Ishikawa (cell line): ENCODE measurements around the gene CCDC175.

Experiments
- CEBPB ChIP-seq: IDR thresholded peaks from 2 replicates; pipeline ENCODE4 v1.6.1; 2012
- CREB1 ChIP-seq: IDR thresholded peaks from 2 replicates; pipeline ENCODE4 v1.6.1; 2012; ENCODE audit warnings: low read depth
- EGR1 ChIP-seq: IDR thresholded peaks from 2 replicates; pipeline ENCODE4 v1.6.1; 2012
- EP300 ChIP-seq: IDR thresholded peaks from 2 replicates; pipeline ENCODE4 v1.6.1; 2012; ENCODE audit warnings: borderline replicate concordance
- FOXM1 ChIP-seq: IDR thresholded peaks from 2 replicates; pipeline ENCODE4 v1.6.1; 2012; ENCODE audit warnings: low read depth, borderline replicate concordance
- NFIC ChIP-seq: IDR thresholded peaks from 2 replicates; pipeline ENCODE4 v1.6.1; 2012
- RAD21 ChIP-seq: IDR thresholded peaks from 2 replicates; pipeline ENCODE4 v1.6.1; 2012; ENCODE audit warnings: low read depth
- TAF1 ChIP-seq: IDR thresholded peaks from 2 replicates; pipeline ENCODE4 v1.6.1; 2012; ENCODE audit warnings: low read depth, mild to moderate bottlenecking
- TCF12 ChIP-seq: IDR thresholded peaks from 2 replicates; pipeline ENCODE4 v1.6.1; 2012; ENCODE audit warnings: low read depth
- TEAD4 ChIP-seq: IDR thresholded peaks from 2 replicates; pipeline ENCODE4 v1.6.1; 2012
- YY1 ChIP-seq: IDR thresholded peaks from 2 replicates; pipeline ENCODE4 v1.6.1; 2012; ENCODE audit warnings: low read depth
- ZBTB7A ChIP-seq: IDR thresholded peaks from 2 replicates; pipeline ENCODE4 v1.6.1; 2012; ENCODE audit warnings: low read depth
- TF ChIP-seq, protein P1 (sequence below): IDR thresholded peaks from 2 replicates; pipeline ENCODE4 v1.6.1; 2012
- TF ChIP-seq, protein P2 (sequence below): IDR thresholded peaks from 2 replicates; pipeline ENCODE4 v1.6.1; 2012; ENCODE audit warnings: low read depth, mild to moderate bottlenecking
- TF ChIP-seq, protein P3 (sequence below): IDR thresholded peaks from 2 replicates; pipeline ENCODE4 v1.6.1; 2012

CCDC175 gene

GRCh38 chr14:59576332-59577294 lies at the start of gene CCDC175:
TSS of gene CCDC175 (minus strand) at chr14:59576812. CDS start at chr14:59576775, 37 bp downstream.
- TF ChIP-seq ZBTB7A, result peak; percentile 70; the same call in 1 of the 2 replicates
- TF ChIP-seq RAD21, result peak; percentile 62
- TF ChIP-seq EGR1, result no peak

GRCh38 chr14:59622631-59623030 lies 46.0 kb upstream of the CCDC175 start:
- TF ChIP-seq CREB1 (no peak), TCF12 (no peak), RAD21 (no peak), TEAD4 (no peak), YY1 (no peak), FOXM1 (no peak), NFIC (no peak), EP300 (no peak), CEBPB (no peak), EGR1 (no peak), TAF1 (no peak), ZBTB7A (no peak)
- TF ChIP-seq, protein P1, sequence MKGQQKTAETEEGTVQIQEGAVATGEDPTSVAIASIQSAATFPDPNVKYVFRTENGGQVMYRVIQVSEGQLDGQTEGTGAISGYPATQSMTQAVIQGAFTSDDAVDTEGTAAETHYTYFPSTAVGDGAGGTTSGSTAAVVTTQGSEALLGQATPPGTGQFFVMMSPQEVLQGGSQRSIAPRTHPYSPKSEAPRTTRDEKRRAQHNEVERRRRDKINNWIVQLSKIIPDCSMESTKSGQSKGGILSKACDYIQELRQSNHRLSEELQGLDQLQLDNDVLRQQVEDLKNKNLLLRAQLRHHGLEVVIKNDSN, result no peak
- TF ChIP-seq, protein P2, sequence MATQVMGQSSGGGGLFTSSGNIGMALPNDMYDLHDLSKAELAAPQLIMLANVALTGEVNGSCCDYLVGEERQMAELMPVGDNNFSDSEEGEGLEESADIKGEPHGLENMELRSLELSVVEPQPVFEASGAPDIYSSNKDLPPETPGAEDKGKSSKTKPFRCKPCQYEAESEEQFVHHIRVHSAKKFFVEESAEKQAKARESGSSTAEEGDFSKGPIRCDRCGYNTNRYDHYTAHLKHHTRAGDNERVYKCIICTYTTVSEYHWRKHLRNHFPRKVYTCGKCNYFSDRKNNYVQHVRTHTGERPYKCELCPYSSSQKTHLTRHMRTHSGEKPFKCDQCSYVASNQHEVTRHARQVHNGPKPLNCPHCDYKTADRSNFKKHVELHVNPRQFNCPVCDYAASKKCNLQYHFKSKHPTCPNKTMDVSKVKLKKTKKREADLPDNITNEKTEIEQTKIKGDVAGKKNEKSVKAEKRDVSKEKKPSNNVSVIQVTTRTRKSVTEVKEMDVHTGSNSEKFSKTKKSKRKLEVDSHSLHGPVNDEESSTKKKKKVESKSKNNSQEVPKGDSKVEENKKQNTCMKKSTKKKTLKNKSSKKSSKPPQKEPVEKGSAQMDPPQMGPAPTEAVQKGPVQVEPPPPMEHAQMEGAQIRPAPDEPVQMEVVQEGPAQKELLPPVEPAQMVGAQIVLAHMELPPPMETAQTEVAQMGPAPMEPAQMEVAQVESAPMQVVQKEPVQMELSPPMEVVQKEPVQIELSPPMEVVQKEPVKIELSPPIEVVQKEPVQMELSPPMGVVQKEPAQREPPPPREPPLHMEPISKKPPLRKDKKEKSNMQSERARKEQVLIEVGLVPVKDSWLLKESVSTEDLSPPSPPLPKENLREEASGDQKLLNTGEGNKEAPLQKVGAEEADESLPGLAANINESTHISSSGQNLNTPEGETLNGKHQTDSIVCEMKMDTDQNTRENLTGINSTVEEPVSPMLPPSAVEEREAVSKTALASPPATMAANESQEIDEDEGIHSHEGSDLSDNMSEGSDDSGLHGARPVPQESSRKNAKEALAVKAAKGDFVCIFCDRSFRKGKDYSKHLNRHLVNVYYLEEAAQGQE, result no peak
- TF ChIP-seq, protein P3, sequence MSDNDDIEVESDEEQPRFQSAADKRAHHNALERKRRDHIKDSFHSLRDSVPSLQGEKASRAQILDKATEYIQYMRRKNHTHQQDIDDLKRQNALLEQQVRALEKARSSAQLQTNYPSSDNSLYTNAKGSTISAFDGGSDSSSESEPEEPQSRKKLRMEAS, result no peak

GRCh38 chr14:59619061-59619460 lies 42.4 kb upstream of the CCDC175 start:
- TF ChIP-seq TCF12 (no peak), TAF1 (no peak), CREB1 (no peak), RAD21 (no peak), CEBPB (no peak), ZBTB7A (no peak), EP300 (no peak), NFIC (no peak), FOXM1 (no peak), TEAD4 (no peak), EGR1 (no peak)
- TF ChIP-seq, protein P1, result no peak
- TF ChIP-seq, protein P3, result no peak
- TF ChIP-seq, protein P2, result no peak

DNA sequence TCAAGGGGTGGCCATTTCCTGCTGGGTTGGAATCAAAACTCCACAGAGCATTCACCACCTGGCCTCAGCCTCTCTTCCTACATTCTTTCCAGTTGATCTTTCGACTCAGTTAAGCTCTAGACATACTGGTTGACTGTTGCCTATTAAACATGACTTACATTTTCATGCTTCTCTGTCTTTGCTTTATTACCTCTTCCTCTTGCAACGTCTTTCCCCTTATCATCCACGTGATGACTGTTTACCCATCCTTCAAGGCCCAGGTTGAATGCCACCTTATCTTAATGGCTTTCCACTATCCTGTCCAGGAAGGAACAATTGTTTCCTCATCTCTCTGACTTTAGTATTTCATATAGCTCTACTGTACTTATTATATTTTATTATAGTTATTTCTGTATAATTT lies 24.4 kb upstream of the CCDC175 start:
- TF ChIP-seq EGR1 (no peak), CEBPB (no peak), TEAD4 (no peak), EP300 (no peak), TCF12 (no peak), YY1 (no peak), RAD21 (no peak), FOXM1 (no peak), CREB1 (no peak), NFIC (no peak), ZBTB7A (no peak), TAF1 (no peak)
- TF ChIP-seq, protein P3, result no peak
- TF ChIP-seq, protein P2, result no peak
- TF ChIP-seq, protein P1, result no peak
